AG04449 (cell line): ENCODE results near the gene RRP8.
A peak's percentile ranks its signal among the peaks of the same experiment; 100 is the strongest.

ENCODE experiments used
- CTCF ChIA-PET: fragments of 350-600 bp; formaldehyde crosslinking; extraction: SDS; loops from one replicate; lab custom pipeline; 2021; ENCODE audit warnings: antibody characterized with exemption; lab: Yijun Ruan, JAX
- POLR2A ChIA-PET: fragments of 400-600, 350-600 bp; formaldehyde crosslinking; extraction: SDS; loops from one replicate; lab custom pipeline; 2020; ENCODE audit warnings: antibody characterized with exemption, inconsistent platforms; lab: Yijun Ruan, JAX
- DNase-seq: peaks from one replicate; pipeline ENCODE4 v3.0.0-alpha.2; 2010; ENCODE audit warnings: low read depth, low spot score
- H3K4me3 ChIP-seq: 2 replicates; pipeline ENCODE4 v1.5.1; 2011; ENCODE audit warnings: low read depth, mild to moderate bottlenecking, control low read depth, low read length
- TF ChIP-seq, protein P1 (sequence below): IDR thresholded peaks from one replicate; pipeline ENCODE4 v1.5.1; 2011; ENCODE audit warnings: mild to moderate bottlenecking, moderate library complexity, low read length, control low read depth, inconsistent platforms; ENCODE audit not compliant: insufficient read depth; ENCODE audit errors: missing control alignments

Gene RRP8

GRCh38 chr11:6576471-6577373 is 26.7 kb downstream of the RRP8 start:
- no peak overlapping the region for H3K4me3 ChIP-seq
- no peak for DNase-seq
- ChIA-PET CTCF (interaction anchor here (1.1 kb wide), 1 partner anchor 20 kb away, joined by 3 read pairs; no protein-coding TSS in a partner anchor), POLR2A (interaction anchor here (1.5 kb wide), 1 partner anchor 35 kb away, joined by 5 read pairs; the partner anchor contains the start of gene TAF10)
- TF ChIP-seq, protein P1, sequence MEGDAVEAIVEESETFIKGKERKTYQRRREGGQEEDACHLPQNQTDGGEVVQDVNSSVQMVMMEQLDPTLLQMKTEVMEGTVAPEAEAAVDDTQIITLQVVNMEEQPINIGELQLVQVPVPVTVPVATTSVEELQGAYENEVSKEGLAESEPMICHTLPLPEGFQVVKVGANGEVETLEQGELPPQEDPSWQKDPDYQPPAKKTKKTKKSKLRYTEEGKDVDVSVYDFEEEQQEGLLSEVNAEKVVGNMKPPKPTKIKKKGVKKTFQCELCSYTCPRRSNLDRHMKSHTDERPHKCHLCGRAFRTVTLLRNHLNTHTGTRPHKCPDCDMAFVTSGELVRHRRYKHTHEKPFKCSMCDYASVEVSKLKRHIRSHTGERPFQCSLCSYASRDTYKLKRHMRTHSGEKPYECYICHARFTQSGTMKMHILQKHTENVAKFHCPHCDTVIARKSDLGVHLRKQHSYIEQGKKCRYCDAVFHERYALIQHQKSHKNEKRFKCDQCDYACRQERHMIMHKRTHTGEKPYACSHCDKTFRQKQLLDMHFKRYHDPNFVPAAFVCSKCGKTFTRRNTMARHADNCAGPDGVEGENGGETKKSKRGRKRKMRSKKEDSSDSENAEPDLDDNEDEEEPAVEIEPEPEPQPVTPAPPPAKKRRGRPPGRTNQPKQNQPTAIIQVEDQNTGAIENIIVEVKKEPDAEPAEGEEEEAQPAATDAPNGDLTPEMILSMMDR: no peak

GRCh38 chr11:6574816-6575715 is 28.4 kb downstream of the RRP8 start:
- CTCF ChIA-PET: interaction anchor here (1.1 to 1.8 kb wide), 4 partner anchors 10 to 129 kb away, joined by 3 to 6 read pairs (median 3); no protein-coding TSS in a partner anchor
- DNase-seq: no peak
- TF ChIP-seq, protein P1: no peak
- POLR2A ChIA-PET: no interaction called here
- H3K4me3 ChIP-seq: no peak overlapping the region

DNA sequence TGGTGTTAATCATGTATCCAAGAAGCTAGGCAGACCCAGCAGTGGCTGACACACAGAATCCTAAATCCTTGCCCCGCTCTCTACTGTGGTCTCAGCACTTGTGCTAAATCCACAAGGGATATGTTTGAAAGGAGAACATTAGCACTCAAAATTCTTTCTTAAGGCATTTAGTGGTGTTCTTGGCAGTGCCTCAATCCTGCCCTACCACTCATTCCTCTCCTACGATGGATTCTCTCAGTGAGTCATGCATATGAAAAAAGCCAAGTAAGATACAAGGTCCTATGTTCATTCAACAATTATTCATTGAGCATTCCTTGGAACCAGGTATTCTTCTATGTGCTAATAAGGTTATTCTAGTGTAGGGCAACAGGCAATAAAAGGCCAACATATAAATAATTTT is 31.2 kb downstream of the RRP8 start:
- peak; percentile 74 for DNase-seq
- ChIA-PET CTCF (interaction anchor here (1.0 kb wide), 1 partner anchor 32 kb away, joined by 3 read pairs; the partner anchor contains the start of gene ILK), POLR2A (no interaction called here)
- no peak overlapping the region for H3K4me3 ChIP-seq
- TF ChIP-seq, protein P1: no peak

DNA sequence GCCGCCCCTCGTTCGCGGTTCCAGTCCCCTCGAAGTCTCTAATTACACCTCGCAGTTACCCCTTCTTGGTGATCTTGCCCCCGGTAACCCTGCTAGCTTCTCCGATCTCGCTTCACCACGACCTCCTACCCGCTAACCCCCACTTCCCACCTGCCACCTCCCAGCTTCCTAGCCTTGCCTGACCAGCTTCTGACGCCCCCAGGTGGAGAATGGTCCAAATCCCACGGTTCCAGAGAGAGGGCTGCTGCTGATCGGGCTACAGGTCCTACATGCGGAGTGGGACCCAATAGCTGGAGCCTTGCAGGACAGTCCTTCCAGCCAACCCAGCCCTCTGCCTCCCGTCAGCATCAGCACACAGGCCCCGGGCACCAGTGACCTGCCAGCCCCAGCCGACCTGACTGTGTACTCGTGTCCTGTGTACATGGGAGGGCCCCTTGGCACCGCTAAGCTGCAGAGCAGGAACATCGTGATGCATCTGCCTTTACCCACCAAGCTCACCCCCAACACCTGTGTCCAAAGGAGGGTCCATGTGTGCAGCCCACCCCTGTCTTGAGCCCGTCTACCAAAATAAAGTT is 31.9 kb downstream of the RRP8 start:
- ChIA-PET POLR2A (no interaction called here), CTCF (interaction anchor here (0.8 to 1.9 kb wide), 3 partner anchors 27 to 113 kb away, joined by 3 to 8 read pairs (median 3); no protein-coding TSS in a partner anchor)
- H3K4me3 ChIP-seq: no peak overlapping the region

DNA sequence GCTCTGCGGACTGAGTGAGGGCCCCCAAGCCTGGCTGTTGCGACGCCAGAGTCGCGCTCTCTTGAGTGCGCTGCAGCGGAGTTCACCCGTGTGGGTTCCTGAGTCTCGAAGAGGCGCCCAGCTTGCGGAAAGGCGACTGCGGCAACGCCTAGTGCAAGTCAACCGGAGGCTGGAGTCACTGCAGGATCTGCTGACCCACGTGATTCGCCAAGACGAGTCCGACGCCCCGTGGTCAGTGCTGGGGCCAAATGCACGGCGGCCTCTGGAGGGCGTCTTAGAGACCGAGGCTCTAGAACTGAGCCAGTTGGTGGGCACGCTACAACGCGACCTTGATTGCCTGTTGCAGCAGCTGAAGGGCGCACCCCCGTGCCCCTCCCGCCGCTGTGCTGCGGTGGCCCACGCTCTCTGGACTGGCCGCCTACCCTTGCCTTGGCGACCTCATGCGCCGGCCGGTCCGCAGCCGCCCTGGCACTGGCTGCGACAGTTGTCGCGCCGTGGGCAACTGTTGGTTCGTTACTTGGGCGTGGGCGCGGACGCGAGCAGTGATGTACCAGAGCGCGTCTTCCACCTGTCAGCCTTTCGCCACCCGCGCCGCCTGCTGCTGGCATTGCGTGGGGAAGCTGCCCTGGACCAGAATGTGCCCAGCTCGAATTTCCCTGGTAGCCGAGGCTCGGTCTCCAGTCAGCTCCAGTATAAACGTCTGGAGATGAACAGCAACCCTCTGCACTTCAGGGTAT is 32.6 kb downstream of the RRP8 start:
- POLR2A ChIA-PET: no interaction called here
- TF ChIP-seq, protein P1: no peak
- CTCF ChIA-PET: interaction anchor here (0.8 to 1.9 kb wide), 6 partner anchors 12 to 192 kb away, joined by 3 to 8 read pairs (median 3); no protein-coding TSS in a partner anchor
- DNase-seq: no peak
- no peak overlapping the region for H3K4me3 ChIP-seq

More for the DNA sequence above, 31.9 kb downstream of the RRP8 start:
- TF ChIP-seq, protein P1: no peak
- DNase-seq: no peak
